ENCODE measurements around the gene EIF1B. TPM values are rescaled to one million over a fixed set of nuclear protein-coding genes. Genes with fewer than 3 reads are reported as not detected.
A peak's percentile ranks its signal among the peaks of the same experiment; 100 is the strongest.

EIF1B gene
- total RNA-seq, 1 donor from 2014 or later, result 68.8 TPM

DNA sequence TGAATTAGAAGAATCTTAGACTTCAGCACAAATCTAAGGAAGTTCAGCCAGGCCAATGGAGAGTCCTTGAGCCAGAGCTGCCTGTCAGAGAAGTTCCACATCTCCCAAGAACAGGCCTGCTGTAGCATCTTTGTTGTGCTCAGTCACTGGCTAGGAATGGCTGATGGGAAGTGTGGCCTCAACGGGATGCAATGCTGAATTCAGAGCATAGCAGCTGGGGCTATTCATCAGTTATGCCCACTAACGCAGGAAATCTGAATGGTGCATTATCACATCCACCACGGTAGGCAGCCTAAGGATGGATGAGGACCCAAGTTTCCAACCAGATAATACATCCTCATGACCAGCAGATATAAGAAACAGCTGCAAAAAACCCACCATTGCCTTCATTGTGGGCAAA is 3.2 kb upstream of the EIF1B start:
- H3K4me3 Mint-ChIP-seq (ENCODE audit: unreplicated experiment), result no peak overlapping the region
- peaks cover 5% of the 10 kb centered on the region for H3K4me1 Mint-ChIP-seq (ENCODE audit: unreplicated experiment)
- peaks cover 3% of the 10 kb centered on the region for H3K27me3 Mint-ChIP-seq (ENCODE audit: unreplicated experiment)
- no peaks in the 10 kb centered on the region for H3K9me3 Mint-ChIP-seq (ENCODE audit: unreplicated experiment)
- TF ChIP-seq, protein P1, sequence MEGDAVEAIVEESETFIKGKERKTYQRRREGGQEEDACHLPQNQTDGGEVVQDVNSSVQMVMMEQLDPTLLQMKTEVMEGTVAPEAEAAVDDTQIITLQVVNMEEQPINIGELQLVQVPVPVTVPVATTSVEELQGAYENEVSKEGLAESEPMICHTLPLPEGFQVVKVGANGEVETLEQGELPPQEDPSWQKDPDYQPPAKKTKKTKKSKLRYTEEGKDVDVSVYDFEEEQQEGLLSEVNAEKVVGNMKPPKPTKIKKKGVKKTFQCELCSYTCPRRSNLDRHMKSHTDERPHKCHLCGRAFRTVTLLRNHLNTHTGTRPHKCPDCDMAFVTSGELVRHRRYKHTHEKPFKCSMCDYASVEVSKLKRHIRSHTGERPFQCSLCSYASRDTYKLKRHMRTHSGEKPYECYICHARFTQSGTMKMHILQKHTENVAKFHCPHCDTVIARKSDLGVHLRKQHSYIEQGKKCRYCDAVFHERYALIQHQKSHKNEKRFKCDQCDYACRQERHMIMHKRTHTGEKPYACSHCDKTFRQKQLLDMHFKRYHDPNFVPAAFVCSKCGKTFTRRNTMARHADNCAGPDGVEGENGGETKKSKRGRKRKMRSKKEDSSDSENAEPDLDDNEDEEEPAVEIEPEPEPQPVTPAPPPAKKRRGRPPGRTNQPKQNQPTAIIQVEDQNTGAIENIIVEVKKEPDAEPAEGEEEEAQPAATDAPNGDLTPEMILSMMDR (IDR thresholded peaks at IDR 0.05; ENCODE audit: unreplicated experiment), result no peak
- peaks cover 9% of the 10 kb centered on the region for H3K36me3 Mint-ChIP-seq (ENCODE audit: low read depth, unreplicated experiment)
- no peak for DNase-seq (ENCODE audit: low spot score)
- no peak overlapping the region for H3K27ac Mint-ChIP-seq (ENCODE audit: unreplicated experiment)

- H3K4me1 Mint-ChIP-seq (ENCODE audit: unreplicated experiment), result peaks cover 12% of the 10 kb centered on the region
- no peak overlapping the region for H3K27ac Mint-ChIP-seq (ENCODE audit: unreplicated experiment)
- peaks cover 15% of the 10 kb centered on the region for H3K36me3 Mint-ChIP-seq (ENCODE audit: low read depth, unreplicated experiment)
- peaks cover 3% of the 10 kb centered on the region for H3K27me3 Mint-ChIP-seq (ENCODE audit: unreplicated experiment)
- TF ChIP-seq, protein P1 (IDR thresholded peaks at IDR 0.05; ENCODE audit: unreplicated experiment), result no peak
- no peak overlapping the region for H3K4me3 Mint-ChIP-seq (ENCODE audit: unreplicated experiment)
- no peaks in the 10 kb centered on the region for H3K9me3 Mint-ChIP-seq (ENCODE audit: unreplicated experiment)
- DNase-seq (ENCODE audit: low spot score), result no peak
Measured at GRCh38 chr3:40307176-40307575, 2.3 kb upstream of the EIF1B start.

- Mint-ChIP-seq H3K4me1 (ENCODE audit: unreplicated experiment) (peaks cover 12% of the 10 kb centered on the region), H3K4me3 (ENCODE audit: unreplicated experiment) (peak overlapping the region; percentile 99), H3K36me3 (ENCODE audit: low read depth, unreplicated experiment) (peaks cover 23% of the 10 kb centered on the region), H3K27ac (ENCODE audit: unreplicated experiment) (peak overlapping the region; percentile 85), H3K27me3 (ENCODE audit: unreplicated experiment) (peaks cover 3% of the 10 kb centered on the region), H3K9me3 (ENCODE audit: unreplicated experiment) (no peaks in the 10 kb centered on the region)
- TF ChIP-seq, protein P1 (IDR thresholded peaks at IDR 0.05; ENCODE audit: unreplicated experiment), result no peak
- DNase-seq (ENCODE audit: low spot score), result no peak
Measured at GRCh38 chr3:40308725-40309417, 636 bp upstream of the EIF1B start.

DNA sequence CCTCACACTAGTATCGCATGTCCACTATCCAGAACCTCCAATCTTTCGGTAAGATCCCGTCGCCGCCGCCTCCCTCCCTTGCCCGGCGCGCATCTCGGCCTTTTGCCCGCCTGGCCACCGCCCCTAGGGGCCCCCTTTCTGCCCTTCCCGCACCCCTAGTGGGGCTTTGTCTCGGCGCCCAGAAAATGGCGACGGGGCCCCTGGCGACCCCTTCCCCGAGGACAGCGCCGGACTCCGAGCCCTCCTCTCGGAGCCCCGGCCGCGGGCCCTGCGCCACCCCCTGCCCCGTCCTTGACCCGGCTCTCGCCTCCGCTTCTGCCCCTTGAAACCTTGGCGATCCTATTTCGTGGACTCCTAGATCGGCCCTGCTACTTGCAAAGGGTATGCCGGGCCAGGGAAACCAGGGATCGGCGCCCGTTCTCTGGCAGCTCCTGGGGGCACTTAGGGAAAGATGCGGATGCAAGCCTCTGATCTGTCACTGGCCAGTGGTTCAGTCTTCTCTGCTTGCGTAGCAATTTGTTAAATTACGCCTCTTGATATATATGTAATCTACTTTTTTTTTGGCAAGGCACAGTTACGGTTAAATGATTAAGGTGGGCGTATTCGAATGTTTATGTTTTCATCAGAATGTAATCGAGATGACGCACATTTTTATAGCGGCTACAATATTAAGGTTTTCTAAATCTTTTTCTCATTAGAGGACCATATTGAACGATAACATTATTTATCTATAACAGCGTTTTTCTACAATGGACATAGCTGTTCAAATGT is 603 bp downstream of the EIF1B start:
- Mint-ChIP-seq H3K9me3 (ENCODE audit: unreplicated experiment) (no peaks in the 10 kb centered on the region), H3K4me1 (ENCODE audit: unreplicated experiment) (peaks cover 12% of the 10 kb centered on the region), H3K36me3 (ENCODE audit: low read depth, unreplicated experiment) (peaks cover 23% of the 10 kb centered on the region), H3K4me3 (ENCODE audit: unreplicated experiment) (peak overlapping the region; percentile 99), H3K27ac (ENCODE audit: unreplicated experiment) (peak overlapping the region; percentile 98), H3K27me3 (ENCODE audit: unreplicated experiment) (peaks cover 3% of the 10 kb centered on the region)
- TF ChIP-seq, protein P1 (IDR thresholded peaks at IDR 0.05; ENCODE audit: unreplicated experiment), result no peak
- DNase-seq (ENCODE audit: low spot score), result peak; percentile 47

- Mint-ChIP-seq H3K4me3 (ENCODE audit: unreplicated experiment) (peak overlapping the region; percentile 99), H3K9me3 (ENCODE audit: unreplicated experiment) (no peaks in the 10 kb centered on the region), H3K27me3 (ENCODE audit: unreplicated experiment) (peaks cover 3% of the 10 kb centered on the region), H3K4me1 (ENCODE audit: unreplicated experiment) (peaks cover 12% of the 10 kb centered on the region), H3K36me3 (ENCODE audit: low read depth, unreplicated experiment) (peaks cover 23% of the 10 kb centered on the region), H3K27ac (ENCODE audit: unreplicated experiment) (peak overlapping the region; percentile 98)
- no peak for DNase-seq (ENCODE audit: low spot score)
- TF ChIP-seq, protein P1 (IDR thresholded peaks at IDR 0.05; ENCODE audit: unreplicated experiment), result no peak
Measured at GRCh38 chr3:40310705-40311104, 1.2 kb downstream of the EIF1B start.
